GM12801 (cell line): ENCODE data around the gene CKAP2L.

Source experiments
- TF ChIP-seq, protein P1 (sequence below): IDR thresholded peaks from one replicate; pipeline ENCODE4 v1.5.1; 2011; ENCODE audit warnings: control low read depth; ENCODE audit not compliant: insufficient read length; ENCODE audit errors: extremely low read depth

Gene CKAP2L

DNA sequence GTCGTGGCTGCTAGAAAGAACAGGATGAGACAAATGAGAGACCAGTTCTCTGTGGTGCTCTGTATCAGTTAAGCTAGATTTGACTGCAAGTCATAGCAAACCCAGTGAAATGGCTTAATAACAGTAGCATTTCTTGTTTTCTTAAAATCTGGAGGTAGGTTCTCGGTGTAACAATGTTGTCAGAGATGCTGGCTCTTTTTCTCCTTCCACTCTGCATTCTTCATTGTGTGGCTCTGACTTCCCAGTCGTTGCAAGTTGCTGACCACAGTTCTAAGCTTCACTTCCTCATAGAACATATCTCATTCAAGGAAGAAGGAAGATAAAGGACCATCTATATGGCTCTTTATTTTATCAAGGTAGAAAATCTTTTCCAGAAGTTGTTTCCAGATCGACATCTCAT lies 7.9 kb upstream of the CKAP2L start:
- TF ChIP-seq, protein P1, sequence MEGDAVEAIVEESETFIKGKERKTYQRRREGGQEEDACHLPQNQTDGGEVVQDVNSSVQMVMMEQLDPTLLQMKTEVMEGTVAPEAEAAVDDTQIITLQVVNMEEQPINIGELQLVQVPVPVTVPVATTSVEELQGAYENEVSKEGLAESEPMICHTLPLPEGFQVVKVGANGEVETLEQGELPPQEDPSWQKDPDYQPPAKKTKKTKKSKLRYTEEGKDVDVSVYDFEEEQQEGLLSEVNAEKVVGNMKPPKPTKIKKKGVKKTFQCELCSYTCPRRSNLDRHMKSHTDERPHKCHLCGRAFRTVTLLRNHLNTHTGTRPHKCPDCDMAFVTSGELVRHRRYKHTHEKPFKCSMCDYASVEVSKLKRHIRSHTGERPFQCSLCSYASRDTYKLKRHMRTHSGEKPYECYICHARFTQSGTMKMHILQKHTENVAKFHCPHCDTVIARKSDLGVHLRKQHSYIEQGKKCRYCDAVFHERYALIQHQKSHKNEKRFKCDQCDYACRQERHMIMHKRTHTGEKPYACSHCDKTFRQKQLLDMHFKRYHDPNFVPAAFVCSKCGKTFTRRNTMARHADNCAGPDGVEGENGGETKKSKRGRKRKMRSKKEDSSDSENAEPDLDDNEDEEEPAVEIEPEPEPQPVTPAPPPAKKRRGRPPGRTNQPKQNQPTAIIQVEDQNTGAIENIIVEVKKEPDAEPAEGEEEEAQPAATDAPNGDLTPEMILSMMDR: no peak

DNA sequence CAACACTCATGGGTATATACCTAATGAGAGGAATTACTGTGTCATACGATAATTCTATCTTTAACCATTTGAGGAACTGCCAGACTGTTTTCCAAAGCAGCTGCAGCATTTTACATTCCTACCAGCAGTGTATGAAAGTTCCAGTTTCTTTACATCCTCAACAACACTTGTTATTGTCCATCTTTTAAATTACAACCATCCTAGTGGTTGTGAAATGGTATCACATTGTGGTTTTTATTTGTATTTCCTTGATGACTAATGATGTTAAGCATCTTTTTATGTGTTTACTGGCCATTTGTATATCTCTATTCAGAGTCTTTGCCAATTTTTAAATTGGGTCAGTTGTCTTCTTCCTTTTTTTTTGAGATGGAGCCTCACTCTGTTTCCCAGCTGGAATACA lies 4.0 kb upstream of the CKAP2L start:
- TF ChIP-seq, protein P1: no peak

DNA sequence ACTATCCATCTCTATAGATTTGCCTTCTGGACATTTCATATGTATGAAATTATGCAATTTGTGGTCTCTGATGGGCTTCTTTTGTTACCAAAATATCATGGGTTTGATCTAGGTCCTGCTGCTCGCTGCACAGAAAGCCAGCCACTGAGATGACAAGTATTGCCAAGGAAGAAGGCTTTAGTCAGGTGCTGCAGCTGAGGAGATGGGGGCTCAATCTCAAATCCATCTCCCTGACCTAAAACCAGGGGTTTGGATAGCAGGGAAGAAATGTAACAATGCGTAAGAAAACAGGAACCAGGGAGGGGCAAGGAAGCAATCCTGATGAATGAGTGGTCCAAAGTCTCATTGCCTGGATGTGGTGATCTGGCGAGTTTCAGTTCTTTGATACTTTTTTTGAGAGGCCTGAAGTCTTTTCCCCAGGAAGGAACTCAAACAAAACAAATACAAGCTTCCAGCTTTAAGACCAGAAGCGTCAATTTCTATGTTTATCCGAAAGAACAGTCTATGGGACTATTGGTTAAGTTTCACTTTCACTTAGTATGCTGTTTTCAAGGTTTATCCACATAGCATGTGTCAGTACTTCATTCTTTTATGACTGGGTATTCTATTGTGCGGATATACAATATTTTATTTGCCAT lies 3.4 kb upstream of the CKAP2L start:
- TF ChIP-seq, protein P1: no peak

DNA sequence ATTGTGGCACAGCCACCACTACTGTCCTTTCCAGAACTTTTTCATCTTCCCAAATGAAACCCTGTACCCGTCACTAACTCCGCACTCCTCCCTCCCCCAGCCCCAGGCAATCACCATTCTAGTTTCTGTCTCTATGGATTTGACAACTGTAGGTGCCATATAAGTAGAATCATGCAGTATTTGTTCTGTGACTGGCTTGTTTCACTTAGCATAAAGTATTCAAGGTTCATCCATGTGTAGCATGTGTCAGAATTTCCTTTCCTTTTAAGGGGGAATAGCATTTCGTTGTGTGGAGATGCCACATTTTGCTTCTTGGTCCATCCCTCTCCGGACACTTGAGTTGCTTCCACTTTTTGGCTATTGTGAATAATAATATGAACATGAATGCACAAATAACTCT lies 842 bp upstream of the CKAP2L start:
- TF ChIP-seq, protein P1: no peak

DNA sequence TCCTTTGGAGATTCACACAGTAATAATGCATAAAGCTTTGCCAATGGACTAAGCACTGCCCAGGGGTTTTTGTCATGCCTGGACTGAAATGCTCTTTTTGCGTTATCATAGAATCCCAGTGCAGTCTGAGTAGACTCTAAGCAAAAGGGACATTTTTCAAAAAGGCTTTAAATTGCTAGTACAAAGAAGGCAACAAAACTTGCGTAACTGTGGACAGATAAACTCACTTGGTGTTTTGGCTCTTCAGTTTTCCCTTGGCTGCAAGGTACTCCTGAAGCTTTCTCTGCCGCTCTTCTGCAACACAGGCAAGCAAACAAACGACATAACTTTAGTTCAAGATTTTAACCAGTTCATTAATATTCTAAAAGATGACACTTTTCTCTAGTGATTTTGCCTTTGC lies 2.1 kb downstream of the CKAP2L start:
- TF ChIP-seq, protein P1: no peak

DNA sequence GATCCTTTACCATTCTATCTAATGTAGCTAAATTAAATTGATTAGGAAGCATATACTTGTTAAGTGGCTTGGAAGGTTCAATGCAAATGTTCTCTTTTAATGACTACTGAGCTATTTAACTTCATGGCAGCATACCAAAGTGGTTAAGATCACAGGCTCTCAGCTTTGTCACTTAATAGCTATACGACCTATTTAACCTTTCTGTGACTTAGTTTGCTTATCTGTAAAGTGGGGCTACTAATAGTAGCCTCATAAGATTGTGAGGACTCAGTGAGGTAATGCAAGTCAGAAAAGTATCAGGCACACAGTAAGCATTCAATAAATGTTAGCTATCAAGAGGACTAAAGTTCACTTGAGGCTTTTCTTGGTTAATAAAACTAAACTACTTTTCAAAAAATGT lies 4.3 kb downstream of the CKAP2L start:
- TF ChIP-seq, protein P1: no peak

DNA sequence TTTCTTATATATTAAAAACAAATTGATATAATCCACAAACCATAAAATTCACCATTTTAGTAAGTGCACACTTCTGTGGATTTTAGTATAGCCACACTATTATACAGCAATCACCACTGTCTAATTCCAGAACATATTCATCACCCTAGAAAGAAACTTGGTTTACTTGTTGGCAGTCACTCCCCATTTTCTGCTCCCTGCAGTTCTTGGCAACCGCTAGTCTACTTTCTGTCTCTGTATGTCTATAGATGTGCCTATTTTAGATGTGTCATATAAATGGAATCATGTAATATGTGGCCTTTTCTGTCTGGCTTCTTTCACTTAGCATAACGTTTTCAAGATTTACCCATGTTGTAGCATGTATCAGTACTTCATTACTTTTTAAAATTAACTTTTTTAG lies 5.7 kb downstream of the CKAP2L start:
- TF ChIP-seq, protein P1: no peak
